ENCODE data around the gene PKDREJ.
"Not testable (repeated sequence)": the region's sequence is repeated elsewhere in the genome, so short reads cannot be mapped to it uniquely, and the experiment has no call there.

The PKDREJ gene

GRCh38 chr22:46263216-46263590 lies at the start of gene PKDREJ:
PKDREJ (minus strand) TSS chr22:46263343; CDS start chr22:46263322, 21 bp downstream.
- no peak for DNase-seq

- DNase-seq: not testable (repeated sequence)
Observed at GRCh38 chr22:46312848-46313247, 49.7 kb upstream of the PKDREJ start.

GRCh38 chr22:46312056-46312455 lies 48.9 kb upstream of the PKDREJ start:
- DNase-seq: no peak

- no peak for DNase-seq
Observed at GRCh38 chr22:46309526-46310085, 46.5 kb upstream of the PKDREJ start.

- DNase-seq: no peak
Observed at GRCh38 chr22:46308283-46308988, 45.3 kb upstream of the PKDREJ start.

- no peak for DNase-seq
Observed at GRCh38 chr22:46303347-46303965, 40.3 kb upstream of the PKDREJ start.

GRCh38 chr22:46300491-46300890 lies 37.3 kb upstream of the PKDREJ start:
- no peak for DNase-seq

GRCh38 chr22:46299101-46299500 lies 36.0 kb upstream of the PKDREJ start:
- DNase-seq: no peak

- no peak for DNase-seq
Observed at GRCh38 chr22:46297151-46297812, 34.1 kb upstream of the PKDREJ start.

GRCh38 chr22:46296257-46297150 lies 33.4 kb upstream of the PKDREJ start, which contains the start of gene GTSE1:
GTSE1 (plus strand) TSS chr22:46296870; CDS start chr22:46297401, 531 bp downstream.
- DNase-seq: peak; percentile 92

GRCh38 chr22:46295277-46295971 lies 32.3 kb upstream of the PKDREJ start:
- no peak for DNase-seq

- no peak for DNase-seq
Observed at GRCh38 chr22:46294784-46295183, 31.6 kb upstream of the PKDREJ start.

GRCh38 chr22:46293577-46294260 lies 30.6 kb upstream of the PKDREJ start:
- DNase-seq: no peak

GRCh38 chr22:46292732-46293131 lies 29.6 kb upstream of the PKDREJ start:
- no peak for DNase-seq

- DNase-seq: no peak
Observed at GRCh38 chr22:46292173-46292572, 29.0 kb upstream of the PKDREJ start.

- no peak for DNase-seq
Observed at GRCh38 chr22:46290843-46291785, 28.0 kb upstream of the PKDREJ start.

GRCh38 chr22:46290121-46290842 lies 27.1 kb upstream of the PKDREJ start:
- DNase-seq: no peak

- DNase-seq: no peak
Observed at GRCh38 chr22:46289244-46289891, 26.2 kb upstream of the PKDREJ start.

GRCh38 chr22:46288846-46289243 lies 25.7 kb upstream of the PKDREJ start:
- no peak for DNase-seq

Measured in NCI-H524 treated with DMSO at 0.1 percent for 48 hours (cell line).